Body of pancreas (tissue), 4 donors: Measurements from ENCODE around the gene MYO16. TPM values are rescaled to one million over a fixed set of nuclear protein-coding genes. Genes with fewer than 3 reads are reported as not detected.

ENCODE experiments used
- ATAC-seq: fragments of 150-250 bp; one replicate; pipeline ENCODE4 v1.9.1; 2016
- DNase-seq, 4 donors: peaks; one replicate each; pipeline ENCODE4 v3.0.0-alpha.2; 2019
- H3K27ac ChIP-seq, 4 donors: fragments of 200-600 bp; sonication (generic); 1 replicate in 3 of 4; 2 replicates in 1 of 4; pipeline versions ENCODE4 v1.5.1 to v1.6.1; 2016 to 2019; ENCODE audit warnings: mild to moderate bottlenecking in 1 of 4, mixed read lengths in 1 of 4, moderate library complexity in 1 of 4
- H3K27me3 ChIP-seq, 2 donors: fragments of 200-600 bp; sonication (generic); one replicate each; pipeline ENCODE4 v1.6.0; 2016; ENCODE audit warnings: mild to moderate bottlenecking in 1 of 2
- H3K36me3 ChIP-seq, 2 donors: fragments of 200-600 bp; sonication (generic); replicated peaks in 1 of 2; 2 replicates each; pipeline ENCODE4 v1.5.1; 2016; ENCODE audit warnings: low read depth in 2 of 2; ENCODE audit not compliant: insufficient read depth in 1 of 2
- H3K4me1 ChIP-seq: fragments of 200-600 bp; sonication (generic); one replicate; pipeline ENCODE4 v1.6.0; 2016
- H3K4me3 ChIP-seq, 2 donors: fragments of 200-600 bp; sonication (generic); 1 replicate in 1 of 2; 2 replicates in 1 of 2; pipeline ENCODE4 v1.5.1; 2016 to 2019
- H3K9me3 ChIP-seq, 3 donors: fragments of 200-600 bp; sonication (generic); 1 replicate in 2 of 3; 2 replicates in 1 of 3; pipeline ENCODE4 v1.5.1; 2016
- POLR2A ChIP-seq, 3 donors: fragments of 450-650 bp; IDR thresholded peaks; one replicate each; pipeline ENCODE4 v1.6.1; 2016; ENCODE audit warnings: antibody characterized with exemption in 3 of 3, mild to moderate bottlenecking in 2 of 3
- WGBS, 2 donors: methylation state at CpG; one replicate each; pipeline ENCODE4 v1.1.5; 2017; 5-methylcytosine and 5-hydroxymethylcytosine counted together
- intact Hi-C: fragments of 100-400 bp; cut with DNase I; formaldehyde crosslinking; loops from one replicate; pipeline ENCODE4 v1.15.1; 2023
- total RNA-seq, 2 donors: library from RNA; depleted of rRNA; stranded (reverse); fragments of >200 nt; gene quantifications; one replicate each; pipeline ENCODE4 v1.1.0, GENCODE V29; 2016
- TF ChIP-seq, protein P1 (sequence below), 7 experiments: fragments of 450-650 bp in 4 of 7; fragments of 200-600 bp in 3 of 7; sonication (generic) in 3 of 7; IDR thresholded peaks; one replicate each; pipeline ENCODE4 v1.5.1; 2016 to 2019; ENCODE audit warnings: antibody characterized with exemption in 7 of 7

The MYO16 gene
- total RNA-seq, 2 donors from 2014 or later, result under 0.01 to 0.78 TPM

DNA sequence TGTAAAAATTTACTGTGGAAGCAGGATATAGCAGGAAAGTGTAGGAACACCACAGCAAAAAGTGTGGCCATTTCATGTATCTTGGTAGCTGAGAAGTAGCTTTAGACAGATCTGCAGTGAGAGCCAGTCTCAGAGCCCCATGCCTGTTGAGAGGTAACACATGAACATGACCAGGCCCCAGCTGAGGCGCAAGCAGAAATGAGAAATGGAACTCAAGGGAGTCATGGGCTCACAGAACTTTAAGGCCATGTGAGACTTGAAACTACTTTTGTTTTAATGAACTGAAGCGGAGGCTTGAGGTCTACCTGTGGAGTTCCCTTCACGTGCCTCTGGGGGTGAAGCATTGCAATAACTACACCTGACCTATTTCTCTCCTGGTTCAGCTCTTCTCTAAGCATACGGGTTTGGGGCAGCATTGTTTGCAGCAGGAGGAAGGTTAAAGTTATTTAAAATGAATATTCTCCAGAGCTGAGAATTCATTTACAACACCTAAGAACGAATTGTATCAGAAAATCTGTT is 3.3 kb downstream of the MYO16 start:
- DNase-seq (no peak), ATAC-seq (no peak)
- intact Hi-C loops, result no loop called here
- whole genome bisulfite sequencing, 2 donors, result 57 to 72% methylated on average over 5 of the region's 5 CpGs
- H3K27me3 ChIP-seq, result no peaks in the 10 kb centered on the region
- TF ChIP-seq POLR2A (IDR thresholded peaks at IDR 0.05), result no peak
- TF ChIP-seq, protein P1, sequence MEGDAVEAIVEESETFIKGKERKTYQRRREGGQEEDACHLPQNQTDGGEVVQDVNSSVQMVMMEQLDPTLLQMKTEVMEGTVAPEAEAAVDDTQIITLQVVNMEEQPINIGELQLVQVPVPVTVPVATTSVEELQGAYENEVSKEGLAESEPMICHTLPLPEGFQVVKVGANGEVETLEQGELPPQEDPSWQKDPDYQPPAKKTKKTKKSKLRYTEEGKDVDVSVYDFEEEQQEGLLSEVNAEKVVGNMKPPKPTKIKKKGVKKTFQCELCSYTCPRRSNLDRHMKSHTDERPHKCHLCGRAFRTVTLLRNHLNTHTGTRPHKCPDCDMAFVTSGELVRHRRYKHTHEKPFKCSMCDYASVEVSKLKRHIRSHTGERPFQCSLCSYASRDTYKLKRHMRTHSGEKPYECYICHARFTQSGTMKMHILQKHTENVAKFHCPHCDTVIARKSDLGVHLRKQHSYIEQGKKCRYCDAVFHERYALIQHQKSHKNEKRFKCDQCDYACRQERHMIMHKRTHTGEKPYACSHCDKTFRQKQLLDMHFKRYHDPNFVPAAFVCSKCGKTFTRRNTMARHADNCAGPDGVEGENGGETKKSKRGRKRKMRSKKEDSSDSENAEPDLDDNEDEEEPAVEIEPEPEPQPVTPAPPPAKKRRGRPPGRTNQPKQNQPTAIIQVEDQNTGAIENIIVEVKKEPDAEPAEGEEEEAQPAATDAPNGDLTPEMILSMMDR (IDR thresholded peaks at IDR 0.05), result no peak
- H3K4me1 ChIP-seq, result no peaks in the 10 kb centered on the region
- no peak overlapping the region for H3K4me3 ChIP-seq
- no peaks in the 10 kb centered on the region for H3K9me3 ChIP-seq
- no peaks in the 10 kb centered on the region for H3K36me3 ChIP-seq
- no peak overlapping the region for H3K27ac ChIP-seq

DNA sequence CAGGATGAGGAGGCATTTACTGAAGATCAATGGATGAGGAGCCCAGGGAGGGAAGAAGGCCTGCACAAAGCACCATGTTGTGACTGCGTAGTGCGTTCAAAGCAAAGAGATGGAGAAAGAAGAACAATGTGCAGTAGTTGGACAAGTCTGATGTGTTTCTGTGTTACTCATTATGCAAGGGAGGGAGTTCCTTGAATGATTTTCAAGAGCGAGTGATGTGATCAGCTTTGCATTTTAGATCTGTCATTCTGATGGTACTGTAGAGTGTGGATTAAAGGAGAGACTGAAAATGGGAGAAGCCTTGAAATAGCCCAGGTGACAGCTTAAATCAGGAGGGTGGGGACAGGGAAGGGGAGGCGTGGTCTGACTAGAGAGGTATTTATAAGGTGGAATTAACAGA is 9.5 kb downstream of the MYO16 start:
- H3K4me1 ChIP-seq, result no peaks in the 10 kb centered on the region
- H3K4me3 ChIP-seq, result no peak overlapping the region
- H3K27me3 ChIP-seq, result no peaks in the 10 kb centered on the region
- intact Hi-C loops, result no loop called here
- H3K27ac ChIP-seq, result no peak overlapping the region
- H3K9me3 ChIP-seq, result no peaks in the 10 kb centered on the region
- H3K36me3 ChIP-seq, result no peaks in the 10 kb centered on the region
- no peak for ATAC-seq
- DNase-seq, result no peak
- TF ChIP-seq, protein P1 (IDR thresholded peaks at IDR 0.05), result no peak
- no peak for TF ChIP-seq POLR2A (IDR thresholded peaks at IDR 0.05)
- 68 to 74% methylated on average over 4 of the region's 4 CpGs for WGBS, 2 donors

DNA sequence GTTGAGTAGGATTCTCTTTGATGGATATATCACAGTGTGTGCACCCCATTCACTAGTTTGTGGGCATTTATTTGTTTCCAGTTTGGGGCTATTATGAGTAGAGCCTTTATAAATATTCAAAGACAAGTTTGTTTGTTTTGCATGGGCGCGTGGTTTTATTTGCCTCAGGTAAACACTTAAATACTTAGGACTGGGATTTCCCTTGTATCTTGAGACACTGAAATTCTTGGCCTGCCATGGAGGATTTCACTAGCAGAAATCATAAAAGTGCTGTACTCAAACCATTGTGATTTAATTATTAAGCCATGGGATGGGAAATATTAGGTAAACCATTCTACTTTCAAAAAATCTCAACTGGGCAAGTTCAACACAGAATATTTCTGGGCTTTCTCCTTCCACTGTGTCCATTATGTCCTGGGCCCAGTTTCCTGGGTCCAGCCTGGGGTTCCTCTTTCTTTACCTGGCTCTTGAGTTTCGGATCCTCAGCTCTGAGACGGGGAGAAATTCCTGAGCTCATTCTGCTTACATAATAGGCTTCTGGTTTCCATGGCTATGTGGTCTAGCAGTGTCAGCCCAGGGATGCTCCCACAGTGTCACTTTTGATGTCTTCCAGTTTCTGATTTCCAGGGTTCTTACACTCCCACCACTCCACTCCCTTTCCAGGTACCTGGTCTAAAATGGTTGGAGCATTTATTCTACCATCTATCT is 14.4 kb downstream of the MYO16 start:
- TF ChIP-seq POLR2A (IDR thresholded peaks at IDR 0.05), result no peak
- TF ChIP-seq, protein P1 (IDR thresholded peaks at IDR 0.05), result no peak

DNA sequence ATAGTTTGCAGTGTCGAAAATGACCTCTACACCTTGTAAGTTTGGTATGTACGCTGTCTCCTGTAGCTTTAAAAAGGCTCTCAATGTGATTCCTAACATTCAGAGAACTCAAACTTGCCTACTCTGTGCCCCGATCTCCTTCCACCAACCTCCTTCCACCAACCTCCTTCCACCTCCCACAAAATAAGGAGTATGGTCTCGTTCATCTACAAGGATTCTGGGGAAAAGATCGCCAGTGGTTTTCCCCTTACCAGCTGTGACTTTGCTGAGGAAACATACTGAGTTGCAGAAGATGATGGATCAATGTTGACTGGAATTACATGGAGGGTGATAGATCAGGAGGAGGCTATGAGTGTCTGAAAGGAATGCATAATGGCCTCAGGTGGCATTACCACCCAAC is 16.0 kb downstream of the MYO16 start:
- H3K27me3 ChIP-seq, result no peaks in the 10 kb centered on the region
- H3K9me3 ChIP-seq, result no peaks in the 10 kb centered on the region
- intact Hi-C loops, result no loop called here
- no peaks in the 10 kb centered on the region for H3K36me3 ChIP-seq
- H3K4me3 ChIP-seq, result no peak overlapping the region
- ATAC-seq, result no peak
- DNase-seq, result no peak
- WGBS, 2 donors, result 61% methylated on average over 5 of the region's 5 CpGs
- no peak overlapping the region for H3K27ac ChIP-seq
- no peaks in the 10 kb centered on the region for H3K4me1 ChIP-seq
- no peak for TF ChIP-seq POLR2A (IDR thresholded peaks at IDR 0.05)
- TF ChIP-seq, protein P1 (IDR thresholded peaks at IDR 0.05), result no peak

More for the DNA sequence above, 14.4 kb downstream of the MYO16 start:
- ATAC-seq (no peak), DNase-seq (no peak)
- Histone ChIP-seq H3K4me3 (no peak overlapping the region), H3K27ac (no peak overlapping the region), H3K36me3 (no peaks in the 10 kb centered on the region), H3K9me3 (no peaks in the 10 kb centered on the region), H3K4me1 (no peaks in the 10 kb centered on the region), H3K27me3 (no peaks in the 10 kb centered on the region)
- intact Hi-C loops, result no loop called here
- WGBS, 2 donors, result 28 to 31% methylated on average over 4 of the region's 4 CpGs

DNA sequence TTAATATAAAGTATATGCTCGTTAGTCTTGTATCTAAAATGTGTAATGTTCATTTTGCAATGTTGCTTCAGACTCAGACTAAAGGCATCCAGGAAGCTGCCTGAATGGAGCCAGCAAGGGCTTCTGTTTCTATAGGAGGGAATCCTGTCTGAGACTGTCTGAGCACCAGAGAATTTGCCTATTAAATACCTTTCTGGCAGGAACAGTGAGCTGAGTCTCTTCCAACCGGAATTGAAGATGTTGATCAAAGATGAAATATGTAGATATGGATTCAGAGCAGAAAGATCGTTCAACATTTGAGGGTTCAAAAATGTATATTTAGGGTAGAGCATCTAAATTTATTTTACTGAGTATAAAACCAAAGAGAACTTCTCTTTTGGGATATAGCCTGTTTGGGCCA is 20.9 kb downstream of the MYO16 start:
- no peak for DNase-seq
- 34 to 42% methylated on average over 3 of the region's 3 CpGs for WGBS, 2 donors
- Histone ChIP-seq H3K27me3 (no peaks in the 10 kb centered on the region), H3K36me3 (no peaks in the 10 kb centered on the region), H3K9me3 (no peaks in the 10 kb centered on the region), H3K4me1 (no peaks in the 10 kb centered on the region), H3K4me3 (no peak overlapping the region), H3K27ac (no peak overlapping the region)
- TF ChIP-seq, protein P1 (IDR thresholded peaks at IDR 0.05), result no peak
- TF ChIP-seq POLR2A (IDR thresholded peaks at IDR 0.05), result no peak
- intact Hi-C loops, result no loop called here
- no peak for ATAC-seq
